GM18867 (cell line): ENCODE data around the gene GATA5.

Source experiments
- ATAC-seq: cut with Tn5 transposase; IDR thresholded peaks from one replicate; pipeline ENCODE4 v1.9.1; 2021; ENCODE audit warnings: mild to moderate bottlenecking, moderate library complexity; ENCODE audit not compliant: unreplicated experiment

Gene GATA5

GRCh38 chr20:62475772-62476055 lies at the start of gene GATA5:
GATA5 (minus strand) TSS chr20:62475995; CDS start chr20:62475521, 474 bp downstream.
- ATAC-seq, result no peak

- ATAC-seq, result no peak
Measured at GRCh38 chr20:62525014-62525413, 49.2 kb upstream of the GATA5 start.

- no peak for ATAC-seq
Measured at GRCh38 chr20:62524505-62524911, 48.7 kb upstream of the GATA5 start.

GRCh38 chr20:62523473-62524203 lies 47.8 kb upstream of the GATA5 start:
- ATAC-seq, result no peak

- ATAC-seq, result no peak
Measured at GRCh38 chr20:62522748-62523396, 47.1 kb upstream of the GATA5 start.

GRCh38 chr20:62519826-62520225 lies 44.0 kb upstream of the GATA5 start:
- no peak for ATAC-seq

GRCh38 chr20:62518911-62519310 lies 43.1 kb upstream of the GATA5 start:
- no peak for ATAC-seq

GRCh38 chr20:62517901-62518610 lies 42.3 kb upstream of the GATA5 start:
- no peak for ATAC-seq

GRCh38 chr20:62517168-62517567 lies 41.4 kb upstream of the GATA5 start:
- ATAC-seq, result no peak

GRCh38 chr20:62516338-62516737 lies 40.5 kb upstream of the GATA5 start:
- ATAC-seq, result no peak

GRCh38 chr20:62515826-62516225 lies 40.0 kb upstream of the GATA5 start:
- ATAC-seq, result no peak

GRCh38 chr20:62515280-62515679 lies 39.5 kb upstream of the GATA5 start:
- ATAC-seq, result no peak

- ATAC-seq, result no peak
Measured at GRCh38 chr20:62513991-62514390, 38.2 kb upstream of the GATA5 start.

GRCh38 chr20:62511915-62512610 lies 36.3 kb upstream of the GATA5 start:
- ATAC-seq, result no peak

- no peak for ATAC-seq
Measured at GRCh38 chr20:62511300-62511914, 35.6 kb upstream of the GATA5 start.

GRCh38 chr20:62508641-62509051 lies 32.9 kb upstream of the GATA5 start:
- no peak for ATAC-seq

- no peak for ATAC-seq
Measured at GRCh38 chr20:62507991-62508640, 32.3 kb upstream of the GATA5 start.

GRCh38 chr20:62507323-62507722 lies 31.5 kb upstream of the GATA5 start:
- ATAC-seq, result no peak

- no peak for ATAC-seq
Measured at GRCh38 chr20:62506791-62507190, 31.0 kb upstream of the GATA5 start.

GRCh38 chr20:62506087-62506486 lies 30.3 kb upstream of the GATA5 start:
- no peak for ATAC-seq
